T-helper 9 cell (primary cell): ENCODE results near the gene EXOC3L2.
"Not testable (repeated sequence)": the region's sequence is repeated elsewhere in the genome, so short reads cannot be mapped to it uniquely, and the experiment has no call there.

Source experiments
- DNase-seq: peaks from one replicate; pipeline ENCODE4 v3.0.0-alpha.2; 2020

Gene EXOC3L2

GRCh38 chr19:45255611-45256157, 10.5 kb upstream of the EXOC3L2 start:
- DNase-seq = no peak

- no peak for DNase-seq
Measured at GRCh38 chr19:45254044-45254531, 8.9 kb upstream of the EXOC3L2 start.

GRCh38 chr19:45253396-45254027, 8.3 kb upstream of the EXOC3L2 start:
- no peak for DNase-seq

GRCh38 chr19:45251452-45252354, 6.5 kb upstream of the EXOC3L2 start:
- no peak for DNase-seq

- peak; percentile 55 for DNase-seq
Measured at GRCh38 chr19:45250832-45251451, 5.7 kb upstream of the EXOC3L2 start, which contains the start of gene MARK4. MARK4 (plus strand) TSS chr19:45251271; CDS start chr19:45251589, 318 bp downstream.

GRCh38 chr19:45250216-45250831, 5.1 kb upstream of the EXOC3L2 start:
- no peak for DNase-seq

- no peak for DNase-seq
Measured at GRCh38 chr19:45249261-45250033, 4.2 kb upstream of the EXOC3L2 start.

- no peak for DNase-seq
Measured at GRCh38 chr19:45247136-45247535, 1.9 kb upstream of the EXOC3L2 start.

- no peak for DNase-seq
Measured at GRCh38 chr19:45245826-45246225, 619 bp upstream of the EXOC3L2 start.

- no peak for DNase-seq
Measured at GRCh38 chr19:45244133-45244794, 943 bp downstream of the EXOC3L2 start.

GRCh38 chr19:45243144-45243732, 2.0 kb downstream of the EXOC3L2 start:
- DNase-seq = no peak

GRCh38 chr19:45238556-45238955, 6.7 kb downstream of the EXOC3L2 start:
- DNase-seq = no peak

GRCh38 chr19:45235485-45235884, 9.7 kb downstream of the EXOC3L2 start:
- no peak for DNase-seq

GRCh38 chr19:45234089-45234869, 10.9 kb downstream of the EXOC3L2 start:
- no peak for DNase-seq

GRCh38 chr19:45231891-45232290, 13.3 kb downstream of the EXOC3L2 start:
- no peak for DNase-seq

GRCh38 chr19:45229056-45229455, 16.2 kb downstream of the EXOC3L2 start:
- DNase-seq = not testable (repeated sequence)

GRCh38 chr19:45224645-45225044, 20.6 kb downstream of the EXOC3L2 start:
- DNase-seq = no peak

- DNase-seq = no peak
Measured at GRCh38 chr19:45223879-45224278, 21.3 kb downstream of the EXOC3L2 start.

- DNase-seq = no peak
Measured at GRCh38 chr19:45222724-45223123, 22.5 kb downstream of the EXOC3L2 start.
